Measurements from ENCODE around the gene RNF115.
A peak's percentile ranks its signal among the peaks of the same experiment; 100 is the strongest.
"Not testable (repeated sequence)": the region's sequence is repeated elsewhere in the genome, so short reads cannot be mapped to it uniquely, and the experiment has no call there.

Gene RNF115

GRCh38 chr1:145719230-145720079 is 104.4 kb downstream of the RNF115 start, which contains the start of gene CD160:
CD160 (plus strand) TSS chr1:145719499; CDS start chr1:145728328, 8,829 bp downstream.
- no peak within 1 kb of the TSS for H3K27ac ChIP-seq (replicated peaks)
- TF ChIP-seq GABPA (IDR thresholded peaks at IDR 0.05; ENCODE audit: low read depth) = no peak
- TF ChIP-seq SPI1 (IDR thresholded peaks at IDR 0.05; ENCODE audit: borderline replicate concordance, low read depth) = no peak
- TF ChIP-seq, protein P1, sequence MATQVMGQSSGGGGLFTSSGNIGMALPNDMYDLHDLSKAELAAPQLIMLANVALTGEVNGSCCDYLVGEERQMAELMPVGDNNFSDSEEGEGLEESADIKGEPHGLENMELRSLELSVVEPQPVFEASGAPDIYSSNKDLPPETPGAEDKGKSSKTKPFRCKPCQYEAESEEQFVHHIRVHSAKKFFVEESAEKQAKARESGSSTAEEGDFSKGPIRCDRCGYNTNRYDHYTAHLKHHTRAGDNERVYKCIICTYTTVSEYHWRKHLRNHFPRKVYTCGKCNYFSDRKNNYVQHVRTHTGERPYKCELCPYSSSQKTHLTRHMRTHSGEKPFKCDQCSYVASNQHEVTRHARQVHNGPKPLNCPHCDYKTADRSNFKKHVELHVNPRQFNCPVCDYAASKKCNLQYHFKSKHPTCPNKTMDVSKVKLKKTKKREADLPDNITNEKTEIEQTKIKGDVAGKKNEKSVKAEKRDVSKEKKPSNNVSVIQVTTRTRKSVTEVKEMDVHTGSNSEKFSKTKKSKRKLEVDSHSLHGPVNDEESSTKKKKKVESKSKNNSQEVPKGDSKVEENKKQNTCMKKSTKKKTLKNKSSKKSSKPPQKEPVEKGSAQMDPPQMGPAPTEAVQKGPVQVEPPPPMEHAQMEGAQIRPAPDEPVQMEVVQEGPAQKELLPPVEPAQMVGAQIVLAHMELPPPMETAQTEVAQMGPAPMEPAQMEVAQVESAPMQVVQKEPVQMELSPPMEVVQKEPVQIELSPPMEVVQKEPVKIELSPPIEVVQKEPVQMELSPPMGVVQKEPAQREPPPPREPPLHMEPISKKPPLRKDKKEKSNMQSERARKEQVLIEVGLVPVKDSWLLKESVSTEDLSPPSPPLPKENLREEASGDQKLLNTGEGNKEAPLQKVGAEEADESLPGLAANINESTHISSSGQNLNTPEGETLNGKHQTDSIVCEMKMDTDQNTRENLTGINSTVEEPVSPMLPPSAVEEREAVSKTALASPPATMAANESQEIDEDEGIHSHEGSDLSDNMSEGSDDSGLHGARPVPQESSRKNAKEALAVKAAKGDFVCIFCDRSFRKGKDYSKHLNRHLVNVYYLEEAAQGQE (IDR thresholded peaks at IDR 0.05; ENCODE audit: insufficient replicate concordance, low read depth) = no peak
- TF ChIP-seq, protein P2, sequence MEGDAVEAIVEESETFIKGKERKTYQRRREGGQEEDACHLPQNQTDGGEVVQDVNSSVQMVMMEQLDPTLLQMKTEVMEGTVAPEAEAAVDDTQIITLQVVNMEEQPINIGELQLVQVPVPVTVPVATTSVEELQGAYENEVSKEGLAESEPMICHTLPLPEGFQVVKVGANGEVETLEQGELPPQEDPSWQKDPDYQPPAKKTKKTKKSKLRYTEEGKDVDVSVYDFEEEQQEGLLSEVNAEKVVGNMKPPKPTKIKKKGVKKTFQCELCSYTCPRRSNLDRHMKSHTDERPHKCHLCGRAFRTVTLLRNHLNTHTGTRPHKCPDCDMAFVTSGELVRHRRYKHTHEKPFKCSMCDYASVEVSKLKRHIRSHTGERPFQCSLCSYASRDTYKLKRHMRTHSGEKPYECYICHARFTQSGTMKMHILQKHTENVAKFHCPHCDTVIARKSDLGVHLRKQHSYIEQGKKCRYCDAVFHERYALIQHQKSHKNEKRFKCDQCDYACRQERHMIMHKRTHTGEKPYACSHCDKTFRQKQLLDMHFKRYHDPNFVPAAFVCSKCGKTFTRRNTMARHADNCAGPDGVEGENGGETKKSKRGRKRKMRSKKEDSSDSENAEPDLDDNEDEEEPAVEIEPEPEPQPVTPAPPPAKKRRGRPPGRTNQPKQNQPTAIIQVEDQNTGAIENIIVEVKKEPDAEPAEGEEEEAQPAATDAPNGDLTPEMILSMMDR (IDR thresholded peaks at IDR 0.05; ENCODE audit: insufficient read depth, low read length) = no peak
- TF ChIP-seq POLR2AphosphoS5 (IDR thresholded peaks at IDR 0.05; ENCODE audit: low read depth) = no peak
- no peaks in the 10 kb centered on the region for H3K27me3 ChIP-seq (ENCODE audit: insufficient read depth, poor library complexity, severe bottlenecking)
- no peak within 1 kb of the TSS for H3K4me3 ChIP-seq (replicated peaks; ENCODE audit: insufficient read depth, low read length)
- DNase-seq (ENCODE audit: low read depth in 1 of 2, low spot score in 1 of 2) = no peak

DNA sequence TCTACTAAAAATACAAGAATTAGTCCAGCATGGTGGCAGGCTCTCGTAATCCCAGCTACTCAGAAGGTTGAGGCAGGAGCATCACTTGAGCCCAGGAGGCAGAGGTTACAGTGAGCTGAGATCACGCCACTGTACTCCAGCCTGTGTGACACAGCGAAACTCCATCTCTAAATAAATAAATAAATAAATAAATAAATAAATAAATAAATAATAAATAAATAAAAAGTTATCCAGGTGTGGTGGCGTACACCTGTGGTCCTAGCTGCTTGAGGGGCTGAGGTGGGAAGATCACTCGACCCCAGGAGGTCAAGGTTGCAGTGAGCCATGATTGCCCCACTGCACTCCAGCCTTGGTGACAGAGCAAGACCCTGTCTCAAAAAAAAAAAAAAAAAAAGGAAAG is 105.4 kb downstream of the RNF115 start:
- H3K27me3 ChIP-seq (ENCODE audit: insufficient read depth, poor library complexity, severe bottlenecking); H3K4me3 ChIP-seq (replicated peaks; ENCODE audit: insufficient read depth, low read length); DNase-seq (ENCODE audit: low read depth in 1 of 2, low spot score in 1 of 2); H3K27ac ChIP-seq (replicated peaks): not testable (repeated sequence)

GRCh38 chr1:145717833-145718232 is 106.1 kb downstream of the RNF115 start:
- TF ChIP-seq GABPA (IDR thresholded peaks at IDR 0.05; ENCODE audit: low read depth) (no peak), POLR2AphosphoS5 (IDR thresholded peaks at IDR 0.05; ENCODE audit: low read depth) (no peak), SPI1 (IDR thresholded peaks at IDR 0.05; ENCODE audit: borderline replicate concordance, low read depth) (no peak)
- TF ChIP-seq, protein P1 (IDR thresholded peaks at IDR 0.05; ENCODE audit: insufficient replicate concordance, low read depth) = no peak
- TF ChIP-seq, protein P2 (IDR thresholded peaks at IDR 0.05; ENCODE audit: insufficient read depth, low read length) = no peak
- no peaks in the 10 kb centered on the region for H3K27me3 ChIP-seq (ENCODE audit: insufficient read depth, poor library complexity, severe bottlenecking)
- H3K27ac ChIP-seq (replicated peaks) = no peak overlapping the region
- DNase-seq (ENCODE audit: low read depth in 1 of 2, low spot score in 1 of 2) = no peak
- no peak overlapping the region for H3K4me3 ChIP-seq (replicated peaks; ENCODE audit: insufficient read depth, low read length)

- no peak overlapping the region for H3K4me3 ChIP-seq (replicated peaks; ENCODE audit: insufficient read depth, low read length)
- peak; percentile 5 to 64 for DNase-seq (ENCODE audit: low read depth in 1 of 2, low spot score in 1 of 2)
- H3K27me3 ChIP-seq (ENCODE audit: insufficient read depth, poor library complexity, severe bottlenecking) = no peaks in the 10 kb centered on the region
- peak overlapping the region; percentile 13 for H3K27ac ChIP-seq (replicated peaks)
- no peak for TF ChIP-seq POLR2AphosphoS5 (IDR thresholded peaks at IDR 0.05; ENCODE audit: low read depth)
Measured at GRCh38 chr1:145716641-145717345, 107.1 kb downstream of the RNF115 start.

Data from HL-60 (cell line).